GM10266 (cell line): Measurements from ENCODE around the gene TFDP1.

Experiments used
- DNase-seq: peaks from one replicate; pipeline ENCODE4 v3.0.0; 2012; ENCODE audit errors: extremely low spot score
- CTCF ChIP-seq: IDR thresholded peaks from 2 replicates; pipeline ENCODE4 v1.5.1; 2012; ENCODE audit warnings: mild to moderate bottlenecking, low read depth; ENCODE audit not compliant: control insufficient read depth, insufficient read depth; ENCODE audit errors: missing control alignments

Gene TFDP1

GRCh38 chr13:113576597-113576996, 8.0 kb upstream of the TFDP1 start:
- TF ChIP-seq CTCF: no peak
- DNase-seq: no peak

GRCh38 chr13:113577881-113578435, 6.6 kb upstream of the TFDP1 start:
- no peak for TF ChIP-seq CTCF
- no peak for DNase-seq

DNA sequence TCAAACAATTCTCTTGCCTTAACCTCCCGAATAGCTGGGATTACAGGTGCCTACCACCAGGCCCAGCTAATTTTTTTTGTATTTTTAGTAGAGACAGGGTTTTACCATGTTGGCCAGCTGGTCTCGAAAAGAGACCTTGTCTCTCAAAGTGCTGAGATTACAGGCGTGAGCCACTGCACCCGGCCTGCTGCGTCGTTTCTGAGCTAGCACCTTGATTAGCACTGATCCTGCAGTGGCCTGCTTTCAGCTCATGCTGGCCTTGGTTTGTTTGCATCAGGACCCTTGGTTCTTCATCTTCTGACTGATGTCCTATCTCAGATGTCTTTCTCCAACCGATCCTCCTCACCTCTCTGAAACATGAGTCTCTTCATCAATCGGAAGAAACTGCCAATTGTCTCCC, 4.9 kb upstream of the TFDP1 start:
- no peak for DNase-seq
- no peak for TF ChIP-seq CTCF

GRCh38 chr13:113581871-113582270, 2.7 kb upstream of the TFDP1 start:
- DNase-seq: no peak
- TF ChIP-seq CTCF: no peak

GRCh38 chr13:113582841-113583631, 1.5 kb upstream of the TFDP1 start:
- DNase-seq: no peak
- TF ChIP-seq CTCF: no peak

- TF ChIP-seq CTCF: no peak
- peak; percentile 69 for DNase-seq
These were observed 518 bp downstream of the TFDP1 start for GRCh38 chr13:113584870-113585671.
